Heart left ventricle (tissue), 16 donors: ENCODE results near the gene CD28. TPM values are rescaled to one million over a fixed set of nuclear protein-coding genes. Genes with fewer than 3 reads are reported as not detected.

ENCODE experiments used
- ATAC-seq, 4 donors: fragments of 200-7000 bp; cut with Tn5 transposase; one replicate each; pipeline ENCODE4 v1.9.1; 2020 to 2022; ENCODE audit warnings: moderate library complexity in 4 of 4, mild to moderate bottlenecking in 3 of 4, moderate number of reproducible peaks in 1 of 4
- DNase-seq, 5 donors: peaks; one replicate each; pipeline ENCODE4 v3.0.0-alpha.2; 2020
- H3K27ac ChIP-seq, 12 donors: fragments of 200-600 bp; sonication (generic) in 4 of 12; one replicate each; pipeline versions ENCODE4 v1.5.0 to v1.8.0; 2016 to 2022; ENCODE audit warnings: mild to moderate bottlenecking in 2 of 12
- H3K27me3 ChIP-seq, 9 donors: fragments of 200-600 bp; sonication (generic) in 2 of 9; one replicate each; pipeline versions ENCODE4 v1.5.1 to v1.8.0; 2016 to 2022; ENCODE audit warnings: mild to moderate bottlenecking in 3 of 9
- H3K36me3 ChIP-seq, 9 donors: fragments of 200-600 bp; sonication (generic) in 2 of 9; one replicate each; pipeline versions ENCODE4 v1.5.0 to v1.8.0; 2018 to 2022; ENCODE audit warnings: mild to moderate bottlenecking in 2 of 9
- H3K4me1 ChIP-seq, 12 donors: fragments of 200-600 bp; sonication (generic) in 4 of 12; one replicate each; pipeline versions ENCODE4 v1.5.0 to v1.8.0; 2016 to 2022; ENCODE audit warnings: mild to moderate bottlenecking in 3 of 12
- H3K4me3 ChIP-seq, 12 donors: fragments of 200-600 bp; sonication (generic) in 4 of 12; one replicate each; pipeline versions ENCODE4 v1.5.0 to v1.8.0; 2017 to 2022; ENCODE audit warnings: mild to moderate bottlenecking in 9 of 12, moderate library complexity in 4 of 12
- H3K9me3 ChIP-seq, 12 donors: fragments of 200-600 bp; sonication (generic) in 4 of 12; one replicate each; pipeline versions ENCODE4 v1.5.0 to v1.8.0; 2016 to 2022; ENCODE audit warnings: mild to moderate bottlenecking in 1 of 12
- POLR2A ChIP-seq, 2 donors: fragments of 450-650 bp; IDR thresholded peaks; one replicate each; pipeline ENCODE4 v1.6.1; 2017; ENCODE audit warnings: antibody characterized with exemption in 2 of 2, mild to moderate bottlenecking in 2 of 2, moderate library complexity in 2 of 2
- WGBS, 4 donors: extraction: QIAGEN DNeasy Blood & Tissue Kit in 2 of 4; methylation state at CpG; one replicate each; pipeline versions ENCODE4 v1.1.5 to v1.1.7; 2013 to 2018; 5-methylcytosine and 5-hydroxymethylcytosine counted together
- intact Hi-C, 10 donors: fragments of 100-400 bp; cut with DNase I; formaldehyde crosslinking; loops; one replicate each; pipeline versions ENCODE4 v1.11.1 to v1.14.2; 2022
- polyA plus RNA-seq, 2 donors: library from polyadenylated mRNA; stranded (reverse); fragments of 200-250 nt; gene quantifications; one replicate each; pipeline ENCODE4 v1.2.3, GENCODE V29; 2013
- total RNA-seq, 9 donors: library from RNA; depleted of rRNA in 2 of 9; stranded (reverse); fragments of >200 nt in 2 of 9; fragmentation: NEBNext Ultra II Directional in 3 of 9; extraction: Animal tissue kit (Norgen Biotek cat#: 25700) in 3 of 9; gene quantifications; one replicate each; pipeline versions ENCODE4 v1.1.0 to v1.2.4, GENCODE V29; 2016 to 2023
- TF ChIP-seq, protein P1 (sequence below), 12 donors: fragments of 200-600 bp; sonication (generic) in 4 of 12; IDR thresholded peaks; one replicate each; pipeline versions ENCODE4 v1.5.0 to v1.8.0; 2018 to 2022; ENCODE audit warnings: antibody characterized with exemption in 12 of 12, mild to moderate bottlenecking in 5 of 12
- donor health status: ischemic (EF 13 %, LVEDD 7.1; RV severe dilation, severe dysfunction).
- donor health status: healthy with polysubstance abuse.
- donor health status: DM: no; HTN: yes; CAD: no.
- donor health status: DM: no; HTN: no; CAD: no.
- donor health status: ischemic (EF 25% LVEDD 6.9; RV normal size, moderate dysfunction).
- donor health status: ischemic (EF 25% LVEDD 5.7; RV mildly dilated, moderate dysfunction).
- donor health status: healthy.
- donor health status: DM: yes; HTN: yes; CAD: no.
- donor health status: ischemic (EF 35%, LVEDD 5.7; RV mildly dilated, moderate dysfunction).
- donor health status: nonischemic (EF 11% LVEDD 7.7; RV severe dilation, severe dysfunction).
- donor health status: DM: yes; HTN: yes; CAD: no.
- donor health status: PGD.
- donor health status: ischemic (EF 29% LVEDD 5.4; RV normal size, mild dysfunction).
- donor health status: nonischemic (EF 23%, LVEDD 6.1; RV moderate dilation, normal function).

CD28 gene
- total and polyA plus RNA-seq, 11 donors, result 0.08 to 11.2 (median 0.81) TPM

DNA sequence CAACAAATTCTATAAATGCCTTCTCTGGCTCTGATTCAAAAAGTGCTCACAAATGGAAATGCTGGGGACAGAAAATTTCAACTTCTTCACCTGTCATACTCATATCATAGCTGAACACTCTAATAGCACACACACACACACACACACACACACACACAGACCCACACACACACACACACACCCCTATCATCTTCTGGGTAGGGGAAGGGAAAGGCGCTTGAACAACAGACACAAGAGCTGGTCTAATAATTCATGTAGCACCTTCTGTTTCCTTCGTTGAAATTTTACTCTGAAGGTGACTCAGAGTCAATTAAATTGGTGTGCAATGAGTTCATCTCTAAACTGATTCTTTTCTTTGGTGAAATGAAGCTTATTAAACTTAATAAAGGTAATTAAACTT, 32.9 kb downstream of the CD28 start:
- no peak for ATAC-seq
- intact Hi-C loops, result no loop called here
- Histone ChIP-seq H3K4me3 (no peak overlapping the region), H3K27me3 (no peaks in the 10 kb centered on the region), H3K27ac (peak overlapping the region in 1 of 12 donors; percentile 53), H3K36me3 (no peaks in the 10 kb centered on the region), H3K9me3 (no peaks in the 10 kb centered on the region), H3K4me1 (no peaks in the 10 kb centered on the region)
- DNase-seq, result no peak
- WGBS, 4 donors, result 87 to 93% (median 88%) methylated on average over 2 of the region's 2 CpGs
- TF ChIP-seq, protein P1, sequence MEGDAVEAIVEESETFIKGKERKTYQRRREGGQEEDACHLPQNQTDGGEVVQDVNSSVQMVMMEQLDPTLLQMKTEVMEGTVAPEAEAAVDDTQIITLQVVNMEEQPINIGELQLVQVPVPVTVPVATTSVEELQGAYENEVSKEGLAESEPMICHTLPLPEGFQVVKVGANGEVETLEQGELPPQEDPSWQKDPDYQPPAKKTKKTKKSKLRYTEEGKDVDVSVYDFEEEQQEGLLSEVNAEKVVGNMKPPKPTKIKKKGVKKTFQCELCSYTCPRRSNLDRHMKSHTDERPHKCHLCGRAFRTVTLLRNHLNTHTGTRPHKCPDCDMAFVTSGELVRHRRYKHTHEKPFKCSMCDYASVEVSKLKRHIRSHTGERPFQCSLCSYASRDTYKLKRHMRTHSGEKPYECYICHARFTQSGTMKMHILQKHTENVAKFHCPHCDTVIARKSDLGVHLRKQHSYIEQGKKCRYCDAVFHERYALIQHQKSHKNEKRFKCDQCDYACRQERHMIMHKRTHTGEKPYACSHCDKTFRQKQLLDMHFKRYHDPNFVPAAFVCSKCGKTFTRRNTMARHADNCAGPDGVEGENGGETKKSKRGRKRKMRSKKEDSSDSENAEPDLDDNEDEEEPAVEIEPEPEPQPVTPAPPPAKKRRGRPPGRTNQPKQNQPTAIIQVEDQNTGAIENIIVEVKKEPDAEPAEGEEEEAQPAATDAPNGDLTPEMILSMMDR (IDR thresholded peaks at IDR 0.05), result no peak
- no peak for TF ChIP-seq POLR2A (IDR thresholded peaks at IDR 0.05)

- peak overlapping the region in 1 of 12 donors; percentile 35 for H3K27ac ChIP-seq
- H3K4me3 ChIP-seq, result no peak overlapping the region
- H3K27me3 ChIP-seq, result no peaks in the 10 kb centered on the region
- H3K4me1 ChIP-seq, result no peaks in the 10 kb centered on the region
- 73 to 85% (median 78%) methylated on average over 2 of the region's 2 CpGs for WGBS, 4 donors
- H3K9me3 ChIP-seq, result no peaks in the 10 kb centered on the region
- TF ChIP-seq, protein P1 (IDR thresholded peaks at IDR 0.05), result no peak
- TF ChIP-seq POLR2A (IDR thresholded peaks at IDR 0.05), result no peak
- ATAC-seq, result no peak
- intact Hi-C loops, result no loop called here
- H3K36me3 ChIP-seq, result no peaks in the 10 kb centered on the region
- DNase-seq, result no peak
These were observed 34.4 kb downstream of the CD28 start for GRCh38 chr2:203740871-203741281.

DNA sequence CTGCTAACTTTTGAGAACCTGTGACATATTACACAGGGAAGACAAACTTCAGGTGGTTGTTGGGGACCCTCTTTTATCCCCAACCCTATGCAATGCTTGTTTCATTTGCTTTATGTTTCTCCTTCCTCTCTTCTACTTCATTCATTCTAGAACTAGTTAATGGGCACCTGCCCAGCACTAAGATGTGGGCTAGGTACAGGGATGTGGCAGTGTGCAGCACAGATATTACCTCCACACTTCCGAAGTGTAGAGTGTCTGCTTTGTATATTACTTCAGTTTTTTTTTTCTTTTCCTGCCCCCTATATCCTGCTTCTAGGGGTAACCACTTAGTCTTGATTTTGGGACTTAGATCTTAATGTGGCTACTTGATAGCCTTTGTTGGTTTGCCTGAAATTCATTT, 35.1 kb downstream of the CD28 start:
- no peak for DNase-seq
- H3K4me1 ChIP-seq, result no peaks in the 10 kb centered on the region
- no peak overlapping the region for H3K4me3 ChIP-seq
- no peaks in the 10 kb centered on the region for H3K27me3 ChIP-seq
- ATAC-seq, result no peak
- intact Hi-C loops, result no loop called here
- H3K27ac ChIP-seq, result peak overlapping the region in 1 of 12 donors; percentile 35
- 80 to 97% (median 92%) methylated on average over 1 of the region's 1 CpG for WGBS, 4 donors
- H3K36me3 ChIP-seq, result no peaks in the 10 kb centered on the region
- H3K9me3 ChIP-seq, result no peaks in the 10 kb centered on the region
- TF ChIP-seq, protein P1 (IDR thresholded peaks at IDR 0.05), result no peak
- TF ChIP-seq POLR2A (IDR thresholded peaks at IDR 0.05), result no peak

- intact Hi-C loops, result no loop called here
- ATAC-seq (peak in 2 of 4 donors; percentile 67 to 82), DNase-seq (no peak)
- H3K4me3 ChIP-seq, result no peak overlapping the region
- H3K4me1 ChIP-seq, result no peaks in the 10 kb centered on the region
- 83 to 90% (median 89%) methylated on average over 2 of the region's 2 CpGs for WGBS, 4 donors
- no peaks in the 10 kb centered on the region for H3K27me3 ChIP-seq
- no peak overlapping the region for H3K27ac ChIP-seq
- TF ChIP-seq POLR2A (IDR thresholded peaks at IDR 0.05), result no peak
- TF ChIP-seq, protein P1 (IDR thresholded peaks at IDR 0.05), result no peak
- H3K36me3 ChIP-seq, result no peaks in the 10 kb centered on the region
- no peaks in the 10 kb centered on the region for H3K9me3 ChIP-seq
These were observed 37.1 kb downstream of the CD28 start for GRCh38 chr2:203743441-203743981.
